SK-N-DZ (cell line): ENCODE measurements around the gene GRID2.
"Not testable (repeated sequence)": the region's sequence is repeated elsewhere in the genome, so short reads cannot be mapped to it uniquely, and the experiment has no call there.

ENCODE experiments used
- DNase-seq: peaks from one replicate; pipeline ENCODE4 v3.0.0-alpha.2; 2015; ENCODE audit warnings: low spot score

Gene GRID2

DNA sequence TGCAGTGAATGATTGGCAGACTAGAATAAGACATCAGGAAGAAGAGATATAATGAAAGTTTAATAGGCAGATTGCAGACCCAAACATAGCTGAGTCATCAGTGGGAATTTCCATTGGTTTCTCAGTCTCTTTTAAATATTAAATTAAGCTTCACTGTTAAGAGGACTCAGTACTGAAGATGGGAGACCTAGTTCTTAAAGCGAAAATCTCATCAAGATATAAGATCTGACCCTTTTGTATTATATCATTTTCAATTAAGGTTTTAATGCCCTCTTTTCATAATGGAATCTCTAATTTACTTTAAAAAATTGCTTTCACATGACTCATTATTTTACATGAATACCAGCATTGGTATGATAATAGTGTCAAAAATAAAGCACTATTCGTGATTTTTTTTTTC, 1355.9 kb downstream of the GRID2 start:
- no peak for DNase-seq

DNA sequence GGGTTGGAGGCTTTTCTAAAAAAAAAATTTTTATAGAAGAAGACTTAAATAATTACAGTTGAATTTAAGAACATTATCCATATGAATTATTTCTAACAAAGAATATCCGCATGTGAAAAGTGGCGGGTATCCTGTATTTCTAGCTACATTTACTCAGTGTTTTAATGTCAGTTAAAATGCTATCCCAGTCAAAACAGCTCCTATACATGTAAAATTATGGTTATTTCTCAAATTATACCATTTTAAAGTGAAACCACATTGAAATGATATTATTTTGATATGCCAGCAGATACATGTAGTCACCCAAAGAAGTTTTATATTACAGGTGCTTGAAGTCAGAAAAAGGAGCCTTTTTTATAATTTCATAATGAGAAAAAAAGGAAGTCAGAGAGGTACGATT, 1356.3 kb downstream of the GRID2 start:
- no peak for DNase-seq

DNA sequence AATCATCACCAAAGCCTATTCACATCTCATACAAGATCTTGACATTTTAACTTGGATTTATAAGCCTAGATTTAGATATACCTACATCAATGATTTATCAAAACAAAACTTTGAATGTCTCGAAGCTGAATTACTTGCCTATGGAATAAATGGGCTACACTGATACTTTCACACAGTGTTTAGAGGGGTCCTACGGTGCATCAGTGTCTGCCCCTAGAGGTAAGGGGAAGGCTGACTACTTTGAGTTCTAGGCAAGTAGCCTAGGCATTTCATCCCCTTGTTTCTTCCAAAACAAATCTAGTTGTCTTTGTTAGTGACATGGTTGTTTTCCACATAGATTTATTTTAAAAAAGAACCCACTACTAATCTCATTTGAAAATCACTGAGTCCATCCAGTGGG, 1366.7 kb downstream of the GRID2 start:
- DNase-seq, result no peak

DNA sequence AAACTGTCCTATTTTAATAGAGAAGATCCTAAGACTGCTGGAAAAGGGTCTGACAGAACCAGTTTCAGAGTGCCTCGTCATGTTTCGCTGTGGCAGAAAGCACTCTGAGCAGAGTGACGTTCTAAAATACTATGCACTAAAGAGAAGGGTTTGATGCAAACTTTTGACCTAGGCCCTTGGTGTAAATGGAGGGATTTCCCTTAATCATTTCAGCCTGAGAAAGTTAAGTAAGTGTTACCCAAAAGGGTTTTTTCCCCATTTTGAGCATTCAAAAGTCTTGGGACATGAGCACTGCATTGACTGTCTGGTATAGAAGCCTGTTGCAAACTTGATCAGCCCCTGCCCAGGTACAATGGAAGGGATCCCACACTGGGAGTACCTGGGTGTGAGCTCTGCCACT, 1367.3 kb downstream of the GRID2 start:
- DNase-seq, result no peak

DNA sequence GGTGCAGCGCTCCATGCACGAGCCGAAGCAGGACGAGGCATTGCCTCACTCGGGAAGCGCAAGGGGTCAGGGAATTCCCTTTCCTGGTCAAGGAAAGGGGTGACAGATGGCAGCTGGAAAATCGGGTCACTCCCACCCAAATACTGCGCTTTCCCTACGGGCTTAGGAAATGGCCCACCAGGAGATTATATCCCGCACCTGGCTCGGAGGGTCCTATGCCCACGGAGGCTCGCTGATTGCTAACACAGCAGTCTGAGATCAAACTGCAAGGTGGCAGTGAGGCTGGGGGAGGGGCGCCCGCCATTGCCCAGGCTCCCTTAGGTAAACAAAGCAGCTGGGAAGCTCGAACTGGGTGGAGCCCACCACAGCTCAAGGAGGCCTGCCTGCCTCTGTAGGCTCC, 1373.2 kb downstream of the GRID2 start:
- not testable (repeated sequence) for DNase-seq

DNA sequence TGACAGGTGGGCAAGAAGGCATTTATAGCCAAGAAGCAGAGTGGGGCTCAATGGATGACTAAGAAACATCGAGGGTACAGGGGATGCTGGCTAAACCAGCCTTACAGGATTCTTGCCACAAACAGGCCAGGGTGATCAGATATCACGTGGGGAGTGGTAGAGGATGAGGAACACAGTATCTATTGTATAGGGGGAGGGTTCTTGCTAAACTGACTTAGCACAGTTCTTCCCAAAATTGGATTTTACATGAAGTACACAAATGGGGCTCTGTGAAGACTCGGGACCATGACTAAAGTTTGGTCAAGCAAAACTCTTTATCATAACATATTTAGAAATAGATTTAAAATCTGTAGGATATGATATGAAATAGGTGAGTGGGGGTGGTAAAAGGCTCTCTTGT, 1380.8 kb downstream of the GRID2 start:
- no peak for DNase-seq

DNA sequence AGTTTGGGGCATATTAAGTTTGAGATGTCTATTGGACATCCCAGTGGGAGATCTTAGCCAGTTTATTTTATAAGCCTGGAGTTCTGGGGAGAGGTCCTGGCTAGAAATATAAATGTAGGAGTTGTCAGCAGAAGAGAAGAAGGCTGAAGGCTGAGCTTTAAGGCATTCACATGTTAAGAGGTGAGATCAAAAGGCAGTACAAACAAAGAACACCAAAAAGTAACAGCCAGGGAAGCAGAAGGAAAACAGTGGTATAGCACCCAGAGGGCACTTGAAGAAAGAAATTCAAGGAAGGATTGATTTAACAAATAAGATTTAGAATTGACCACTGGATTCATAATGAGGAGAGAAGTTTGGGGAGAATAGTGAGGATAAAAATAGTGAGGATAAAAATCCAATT, 1383.5 kb downstream of the GRID2 start:
- no peak for DNase-seq

DNA sequence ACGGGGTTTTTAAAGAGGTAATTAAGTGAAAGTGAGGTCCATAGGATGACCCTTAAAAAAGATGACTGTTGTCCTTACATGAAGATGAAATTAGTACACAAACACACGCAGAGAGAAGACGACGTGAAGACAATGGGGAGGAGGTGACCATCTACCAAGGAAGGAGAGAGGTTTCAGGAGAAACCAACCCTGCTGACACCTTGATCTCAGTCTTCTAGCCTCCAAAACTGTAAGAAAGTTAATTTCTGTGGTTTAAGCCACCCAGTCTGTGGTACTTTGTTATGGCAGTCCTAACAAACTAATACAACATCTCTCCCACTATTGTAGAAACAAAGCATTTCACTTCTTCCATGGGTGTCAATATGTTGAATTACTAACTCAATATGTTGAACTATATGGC, 1385.2 kb downstream of the GRID2 start:
- DNase-seq, result no peak

DNA sequence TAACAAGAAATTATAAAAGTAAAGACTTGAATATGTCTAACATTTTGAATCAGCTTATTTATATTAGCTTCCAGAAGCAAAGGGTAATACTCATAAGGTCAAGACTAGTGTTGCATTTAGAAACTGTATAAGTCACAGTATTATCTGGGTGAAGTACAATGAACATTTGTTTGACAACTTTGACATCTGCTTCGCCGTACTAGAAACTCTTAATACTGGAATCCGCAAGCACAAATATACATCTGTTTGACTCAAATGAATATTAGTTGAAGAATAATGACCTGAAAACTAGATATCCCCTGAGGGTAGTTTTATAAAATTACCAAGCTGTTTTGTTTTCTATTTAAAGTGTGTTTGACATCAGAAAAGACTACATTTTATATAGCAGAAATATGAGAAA, 1389.4 kb downstream of the GRID2 start:
- DNase-seq, result no peak

DNA sequence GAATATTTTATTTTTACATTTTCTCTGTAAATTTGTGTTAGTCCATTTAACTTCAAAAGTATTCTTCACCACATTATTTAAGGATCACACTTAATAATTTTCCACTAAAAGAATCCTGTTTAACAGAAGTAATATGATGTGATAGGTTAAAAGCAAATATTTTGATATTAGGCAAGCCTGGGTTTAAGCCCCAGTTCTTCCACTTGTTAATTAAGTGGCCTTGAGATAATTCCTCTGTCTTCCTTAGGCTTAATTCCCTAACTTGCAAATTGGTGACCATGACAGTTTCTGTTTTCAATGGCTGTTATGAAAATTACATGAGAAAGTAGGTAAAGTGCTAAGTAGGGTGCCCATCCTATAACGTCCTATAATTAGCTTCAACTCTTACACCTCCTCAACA, 1394.9 kb downstream of the GRID2 start:
- DNase-seq, result no peak

DNA sequence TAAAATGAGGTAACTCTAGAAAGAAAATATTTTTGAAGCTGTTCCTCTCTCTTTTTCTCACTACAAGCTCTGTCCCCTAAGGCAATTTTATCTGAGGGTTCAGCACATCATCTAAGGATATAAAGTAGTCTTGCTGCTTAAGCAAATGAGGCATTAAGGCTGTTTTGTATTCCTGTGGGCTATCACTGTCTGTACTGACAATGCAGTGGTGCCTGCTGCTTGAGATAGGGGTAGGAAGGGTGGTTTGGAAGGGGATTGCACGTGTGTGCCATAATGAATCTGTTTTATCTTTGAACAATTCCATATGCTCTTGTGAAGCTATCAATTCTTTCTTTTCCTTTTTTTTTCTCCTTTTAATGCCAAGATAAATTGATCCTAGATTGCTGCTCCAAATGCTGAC, 1396.8 kb downstream of the GRID2 start:
- no peak for DNase-seq

DNA sequence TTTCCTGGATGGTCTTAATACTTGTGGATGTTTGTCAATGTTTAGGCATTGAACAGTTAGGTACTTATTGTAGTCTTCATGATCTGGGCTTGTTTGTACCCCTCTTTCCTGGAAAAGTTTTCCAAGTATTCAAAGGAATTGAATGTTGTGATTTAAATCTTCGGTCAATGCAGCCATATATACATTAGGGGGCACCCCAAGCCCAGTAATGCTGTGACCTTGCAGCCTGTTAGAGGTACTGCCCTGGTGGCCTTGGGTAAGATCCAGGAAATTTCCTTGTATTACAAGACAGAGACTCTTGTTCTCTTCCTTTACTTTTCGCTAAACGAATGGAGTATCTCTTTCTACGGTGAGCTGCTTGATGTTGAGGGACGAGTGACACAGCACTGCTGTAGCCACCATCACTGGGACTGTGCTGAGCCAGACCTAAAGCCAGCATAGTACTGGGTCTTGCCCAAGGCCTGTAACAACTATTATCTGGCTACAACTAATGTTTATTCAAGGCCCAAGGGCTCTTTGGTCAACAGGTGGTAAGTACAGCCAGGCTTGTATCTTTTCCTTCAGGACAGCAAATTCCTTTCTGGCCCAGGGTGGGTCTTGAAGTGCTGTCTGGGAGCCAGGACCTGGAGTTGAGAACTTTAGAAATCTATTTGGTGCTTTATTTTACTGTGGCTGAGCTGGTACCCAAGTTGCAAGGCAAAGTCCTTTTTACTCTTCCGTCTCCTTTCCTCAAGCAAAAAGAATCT, 1406.5 kb downstream of the GRID2 start:
- DNase-seq, result peak; percentile 26

DNA sequence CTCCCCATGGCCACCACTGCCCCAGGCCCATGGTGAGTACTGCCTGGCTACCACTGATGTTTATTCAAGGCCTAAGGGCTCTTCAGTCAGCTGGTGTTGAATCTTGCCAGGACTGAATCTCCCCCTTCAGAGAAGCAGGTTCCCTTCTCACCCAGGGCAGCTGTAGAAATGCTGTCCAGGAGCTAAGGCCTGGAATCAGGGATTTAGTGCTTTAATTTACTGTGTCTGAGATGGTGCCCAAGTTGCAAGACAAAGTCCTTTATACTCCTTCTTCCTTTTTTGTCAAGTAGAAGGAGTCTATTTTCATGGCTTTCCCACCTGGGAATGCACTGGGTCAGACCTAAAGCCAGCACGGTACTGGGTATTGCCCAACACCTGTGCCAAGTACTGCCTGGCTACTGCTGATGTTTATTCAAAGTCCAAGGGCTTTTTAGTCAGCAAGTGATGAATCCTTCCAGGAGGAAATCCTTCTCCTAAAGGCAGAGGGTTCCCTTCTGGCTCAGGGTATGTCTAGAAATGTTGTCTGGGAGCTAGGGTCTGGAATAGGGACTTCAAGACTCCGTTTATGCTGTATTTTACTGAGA, 1407.2 kb downstream of the GRID2 start:
- DNase-seq, result no peak

DNA sequence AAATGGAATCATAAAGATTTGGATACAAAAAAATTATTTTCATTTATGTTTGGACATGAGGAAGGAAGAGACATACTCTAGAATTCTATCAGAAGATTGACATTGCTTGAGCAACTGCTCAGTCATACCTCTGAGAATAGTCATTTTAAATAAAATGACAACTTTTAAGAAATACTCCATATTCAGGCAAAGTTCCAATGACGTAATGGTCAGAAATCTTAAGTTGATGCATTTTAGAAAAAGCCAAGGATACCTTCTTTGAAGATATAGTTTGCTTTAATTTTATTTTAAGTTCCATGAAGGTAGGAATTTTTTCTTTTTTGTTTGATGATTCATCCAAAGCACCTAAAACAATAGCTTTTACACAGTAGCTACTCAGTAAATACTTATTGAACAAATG, 1414.5 kb downstream of the GRID2 start:
- DNase-seq, result no peak

DNA sequence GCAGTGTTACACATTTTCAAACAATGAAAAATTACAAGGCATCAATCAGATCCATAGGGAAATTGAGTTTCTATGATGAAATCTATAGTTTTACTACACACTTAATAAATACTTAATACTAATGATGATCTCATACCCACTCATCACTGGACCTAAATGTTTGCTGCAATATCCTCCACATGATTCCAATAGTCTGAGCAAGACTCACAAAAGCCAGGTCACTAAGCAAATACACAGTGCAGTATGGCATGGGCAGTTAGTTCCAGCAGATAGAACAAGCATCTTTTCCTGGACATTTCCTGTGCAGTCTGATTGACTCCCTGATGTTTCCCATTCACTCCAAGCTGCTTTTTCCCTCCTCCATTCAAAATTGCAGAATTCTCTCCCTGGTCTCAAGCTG, 1415.8 kb downstream of the GRID2 start:
- DNase-seq, result no peak

DNA sequence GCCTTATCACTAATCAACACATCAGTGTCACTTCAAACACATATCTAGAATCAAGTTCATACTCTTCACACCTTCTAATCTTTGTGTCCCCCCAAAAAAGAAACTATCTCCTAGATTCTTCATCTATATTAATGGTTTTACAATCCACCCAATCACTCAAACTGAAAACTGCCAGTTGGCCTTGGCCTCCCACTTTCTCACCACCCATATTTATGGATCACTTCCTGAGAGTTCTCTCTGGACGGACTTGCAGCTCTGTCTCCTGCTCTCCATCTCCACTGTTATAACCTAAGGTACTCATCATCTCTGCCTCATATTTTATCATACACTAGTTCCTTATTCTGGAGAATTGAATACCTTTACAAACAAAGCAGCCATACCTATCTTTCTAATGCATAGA, 1418.7 kb downstream of the GRID2 start:
- DNase-seq, result no peak

DNA sequence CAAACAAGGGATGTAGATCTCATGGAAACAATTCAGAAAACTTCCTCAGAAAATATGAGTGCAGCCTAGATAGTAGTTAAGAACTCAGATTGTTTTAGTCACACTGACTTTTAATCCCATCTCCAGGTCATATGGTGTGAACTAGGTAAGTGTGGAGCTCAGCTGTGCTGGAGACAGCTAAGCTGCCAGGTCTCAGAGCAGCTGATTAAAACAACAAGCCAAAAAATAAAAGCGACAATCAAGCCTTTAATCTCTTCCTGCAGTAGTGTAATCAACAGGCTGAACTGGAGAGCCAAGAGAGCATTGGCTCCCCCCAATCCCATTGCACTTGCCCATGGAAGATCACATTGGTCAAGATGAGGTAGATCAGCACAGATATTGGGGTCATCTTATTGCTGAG, 1426.5 kb downstream of the GRID2 start:
- DNase-seq, result no peak

DNA sequence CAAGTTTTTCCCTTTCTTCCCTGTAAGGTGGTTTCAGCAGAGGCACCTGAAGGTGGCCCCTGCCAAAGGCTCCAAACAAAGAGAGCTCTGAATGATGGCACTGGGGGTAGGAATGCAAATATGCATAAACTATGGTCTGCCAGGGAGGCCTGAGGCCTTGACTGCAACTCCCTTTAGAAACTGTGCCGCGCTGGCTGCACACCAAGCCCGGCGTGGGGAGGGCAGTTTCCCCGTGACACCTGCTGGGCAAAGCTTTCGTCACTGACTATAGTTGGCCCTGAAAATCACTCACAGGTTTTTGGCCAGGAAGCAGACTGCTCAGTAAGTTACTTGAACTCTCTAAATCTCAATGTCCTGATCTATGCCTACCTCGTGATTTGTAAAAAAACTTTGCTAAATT, 1427.0 kb downstream of the GRID2 start:
- no peak for DNase-seq

DNA sequence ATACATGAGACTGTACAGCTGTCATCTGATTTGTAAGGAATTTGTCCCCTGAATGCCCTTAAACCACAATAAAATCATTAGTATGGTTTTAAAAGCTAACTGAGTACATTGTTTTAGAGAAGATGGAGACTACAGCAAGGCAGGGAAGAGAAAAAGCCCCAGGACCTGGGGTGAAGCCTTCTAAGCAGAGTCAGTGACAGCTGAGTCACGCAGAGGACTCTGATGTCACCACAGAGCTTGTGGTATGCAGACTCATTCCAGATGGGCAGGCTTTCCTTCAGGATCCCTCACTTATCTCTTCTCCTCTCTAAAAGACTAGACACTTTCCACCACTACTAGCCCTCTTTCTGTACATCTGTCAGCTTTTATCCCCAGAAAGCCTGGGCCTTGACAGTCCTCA, 1427.7 kb downstream of the GRID2 start:
- peak; percentile 30 for DNase-seq

DNA sequence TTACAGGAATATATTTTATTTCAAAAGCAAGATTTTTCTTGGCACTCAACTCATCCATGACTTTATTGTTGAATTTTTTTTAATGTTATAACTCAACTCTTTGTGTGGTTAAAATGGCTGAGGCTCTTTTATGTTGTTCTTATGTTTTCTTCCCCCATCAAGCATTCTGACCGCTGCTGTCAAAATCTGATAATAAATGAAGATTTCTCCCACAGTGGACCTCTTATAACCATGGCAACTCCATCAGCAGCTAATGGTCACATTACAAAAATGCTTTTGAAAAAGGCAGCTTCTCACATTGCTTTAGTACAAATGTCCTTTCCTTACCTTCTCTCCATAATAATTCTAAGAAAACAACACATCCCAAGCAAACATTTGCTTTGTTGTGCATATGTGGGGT, 1428.7 kb downstream of the GRID2 start:
- no peak for DNase-seq

DNA sequence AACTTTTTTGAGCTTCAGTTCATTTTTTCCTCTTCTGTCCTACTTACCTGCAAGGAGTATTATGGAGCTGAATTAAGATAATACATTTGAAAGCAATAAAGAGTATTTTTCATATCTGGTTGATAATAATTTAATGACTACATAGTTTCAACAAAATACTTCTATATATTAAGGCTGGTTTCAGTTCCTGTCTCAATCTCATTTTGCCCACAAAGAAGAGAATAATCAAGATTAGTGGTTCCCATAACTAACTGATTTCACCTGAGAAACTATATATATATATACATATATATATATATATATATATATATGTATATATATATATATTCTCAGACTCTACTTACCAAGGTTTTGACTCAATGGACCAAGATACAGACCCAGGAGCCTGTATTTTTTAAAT, 1437.1 kb downstream of the GRID2 start:
- no peak for DNase-seq

DNA sequence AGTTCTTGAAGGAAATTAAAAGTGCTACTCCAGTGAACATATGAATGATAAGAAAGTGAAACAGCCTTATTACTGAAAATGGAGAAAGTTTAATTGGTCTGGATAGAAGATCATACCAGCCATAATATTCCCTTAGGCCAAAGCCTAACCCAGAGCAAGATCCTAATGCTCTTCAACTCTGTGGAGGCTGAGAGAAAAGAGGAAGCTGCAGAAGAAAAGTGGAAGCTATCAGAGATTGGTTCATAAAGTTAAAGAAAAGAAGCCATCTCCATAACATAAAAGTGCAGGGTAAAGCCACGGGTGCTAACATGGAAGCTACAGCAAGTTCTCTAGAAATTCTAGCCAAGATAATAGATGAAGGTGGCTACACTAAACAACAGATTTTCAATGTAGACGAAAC, 1439.3 kb downstream of the GRID2 start:
- no peak for DNase-seq

DNA sequence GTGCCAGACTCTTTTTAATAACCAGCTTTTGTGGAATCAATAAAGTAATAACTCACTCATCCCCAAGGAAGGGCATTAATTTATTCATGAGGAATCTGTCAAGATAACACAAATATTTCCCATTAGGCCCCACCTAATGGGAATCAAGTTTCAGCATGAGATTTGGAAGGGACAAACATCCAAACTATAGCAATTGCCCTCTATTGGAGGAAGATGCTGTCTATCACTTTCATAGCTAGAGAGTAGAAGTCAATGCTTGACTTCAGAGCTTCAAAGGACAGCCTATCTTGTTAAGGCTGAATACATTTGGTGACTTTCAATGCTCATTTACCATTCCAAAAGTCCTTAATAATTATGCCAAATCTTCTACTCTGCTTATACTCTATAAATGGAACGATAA, 1439.9 kb downstream of the GRID2 start:
- DNase-seq, result no peak

DNA sequence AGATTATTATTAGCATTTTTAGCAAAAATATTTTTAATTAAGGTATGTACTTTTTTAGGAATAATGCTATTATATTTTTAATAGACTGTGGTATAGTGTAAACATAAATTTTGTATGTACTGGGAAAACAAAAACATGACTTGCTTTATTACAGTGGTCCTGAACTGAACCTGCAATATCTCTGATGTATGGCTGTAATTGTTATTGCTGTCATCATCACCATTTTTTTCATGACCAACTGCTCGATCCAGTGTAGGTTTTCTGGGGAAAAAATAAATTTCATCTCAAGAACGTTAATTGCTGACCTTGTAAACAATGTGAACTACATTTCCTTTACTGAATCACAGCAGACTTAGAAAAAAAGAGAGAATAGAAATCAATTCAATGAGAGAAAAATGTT, 1441.2 kb downstream of the GRID2 start:
- no peak for DNase-seq
